GM18498 (cell line): ENCODE results near the gene ACTL7A.
A peak's percentile ranks its signal among the peaks of the same experiment; 100 is the strongest.
"Not testable (repeated sequence)": the region's sequence is repeated elsewhere in the genome, so short reads cannot be mapped to it uniquely, and the experiment has no call there.

Source experiments
- ATAC-seq: cut with Tn5 transposase; IDR thresholded peaks from one replicate; pipeline ENCODE4 v1.9.1; 2021; ENCODE audit warnings: mild to moderate bottlenecking, moderate library complexity; ENCODE audit not compliant: unreplicated experiment

ACTL7A gene

GRCh38 chr9:108848296-108848695 lies 13.8 kb upstream of the ACTL7A start:
- not testable (repeated sequence) for ATAC-seq

- no peak for ATAC-seq
Observed at GRCh38 chr9:108850293-108850897, 11.7 kb upstream of the ACTL7A start.

GRCh38 chr9:108851138-108851537 lies 10.9 kb upstream of the ACTL7A start:
- no peak for ATAC-seq

- no peak for ATAC-seq
Observed at GRCh38 chr9:108852079-108852478, 10.0 kb upstream of the ACTL7A start.

- no peak for ATAC-seq
Observed at GRCh38 chr9:108854094-108854493, 8.0 kb upstream of the ACTL7A start.

GRCh38 chr9:108854641-108855528 lies 7.2 kb upstream of the ACTL7A start:
- ATAC-seq, result no peak

GRCh38 chr9:108855529-108855886 lies 6.6 kb upstream of the ACTL7A start:
- ATAC-seq, result no peak

- ATAC-seq, result no peak
Observed at GRCh38 chr9:108855888-108856287, 6.2 kb upstream of the ACTL7A start, which contains the start of gene ACTL7B. TSS of gene ACTL7B (minus strand) at chr9:108855986. CDS start at chr9:108855930, 56 bp downstream.

GRCh38 chr9:108857572-108857971 lies 4.5 kb upstream of the ACTL7A start:
- no peak for ATAC-seq

- ATAC-seq, result peak; percentile 79
Observed at GRCh38 chr9:108859459-108860114, 2.5 kb upstream of the ACTL7A start.

- no peak for ATAC-seq
Observed at GRCh38 chr9:108860354-108860753, 1.7 kb upstream of the ACTL7A start.

GRCh38 chr9:108860764-108861163 lies 1.3 kb upstream of the ACTL7A start:
- ATAC-seq, result no peak

- no peak for ATAC-seq
Observed at GRCh38 chr9:108861464-108861863, 602 bp upstream of the ACTL7A start.

GRCh38 chr9:108863891-108864290 lies 1.8 kb downstream of the ACTL7A start:
- no peak for ATAC-seq

- ATAC-seq, result no peak
Observed at GRCh38 chr9:108864446-108864845, 2.4 kb downstream of the ACTL7A start.

GRCh38 chr9:108865037-108865436 lies 3.0 kb downstream of the ACTL7A start:
- ATAC-seq, result no peak

GRCh38 chr9:108866001-108866420 lies 3.9 kb downstream of the ACTL7A start:
- no peak for ATAC-seq

- ATAC-seq, result no peak
Observed at GRCh38 chr9:108867116-108867515, 5.0 kb downstream of the ACTL7A start.

GRCh38 chr9:108867829-108868228 lies 5.8 kb downstream of the ACTL7A start:
- ATAC-seq, result no peak

- ATAC-seq, result no peak
Observed at GRCh38 chr9:108869092-108869725, 7.1 kb downstream of the ACTL7A start.

GRCh38 chr9:108874058-108874788 lies 12.2 kb downstream of the ACTL7A start:
- no peak for ATAC-seq
